Astrocyte (in vitro differentiated cells and primary cell): Measurements from ENCODE around the gene ZNF503. TPM values are rescaled to one million over a fixed set of nuclear protein-coding genes. Genes with fewer than 3 reads are reported as not detected.

ENCODE experiments used
- DNase-seq: peaks from one replicate; pipeline ENCODE4 v3.0.0-alpha.2; 2010; ENCODE audit warnings: low read depth
- FAIRE-seq: peaks from 2 replicates; lab custom pipeline; 2011; peaks lifted over from hg19 to GRCh38; lab: Jason Lieb, UNC
- H2AFZ ChIP-seq: 2 replicates; pipeline ENCODE4 v1.6.0; 2012; ENCODE audit warnings: low read depth, low read length, inconsistent platforms
- H3K27ac ChIP-seq: 2 replicates; pipeline ENCODE4 v1.5.1; 2011; ENCODE audit warnings: low read depth, low read length, inconsistent platforms
- H3K27me3 ChIP-seq: 2 replicates; pipeline ENCODE4 v1.6.0; 2011; ENCODE audit warnings: low read length, inconsistent platforms; ENCODE audit not compliant: insufficient read depth
- H3K36me3 ChIP-seq: 2 replicates; pipeline ENCODE4 v1.5.1; 2011; ENCODE audit warnings: low read length, inconsistent platforms; ENCODE audit not compliant: insufficient read depth
- H3K4me1 ChIP-seq: 2 replicates; pipeline ENCODE4 v1.5.1; 2011; ENCODE audit warnings: low read length, inconsistent platforms; ENCODE audit not compliant: insufficient read depth
- H3K4me2 ChIP-seq: 2 replicates; pipeline ENCODE4 v1.6.0; 2012; ENCODE audit warnings: low read length, inconsistent platforms
- H3K4me3 ChIP-seq: 2 replicates; pipeline ENCODE4 v1.5.1; 2011; ENCODE audit warnings: low read depth, mild to moderate bottlenecking, low read length, inconsistent platforms; ENCODE audit not compliant: insufficient read depth
- H3K79me2 ChIP-seq: 2 replicates; pipeline ENCODE4 v1.6.0; 2012; ENCODE audit warnings: mild to moderate bottlenecking, low read length, inconsistent platforms; ENCODE audit not compliant: insufficient read depth
- H3K9ac ChIP-seq: 2 replicates; pipeline ENCODE4 v1.6.0; 2012; ENCODE audit warnings: mild to moderate bottlenecking, low read length, inconsistent platforms
- H3K9me3 ChIP-seq: 2 replicates; pipeline ENCODE4 v1.5.1; 2012; ENCODE audit warnings: low read depth, mild to moderate bottlenecking, low read length, inconsistent platforms; ENCODE audit not compliant: insufficient read depth
- H4K20me1 ChIP-seq: 2 replicates; pipeline ENCODE4 v1.6.0; 2012; ENCODE audit warnings: low read length, inconsistent platforms; ENCODE audit not compliant: insufficient read depth
- H3K27ac Mint-ChIP-seq: one replicate; pipeline ENCODE4 v1.8.0; 2021; ENCODE audit warnings: mild to moderate bottlenecking, mixed read lengths; ENCODE audit not compliant: unreplicated experiment
- H3K27me3 Mint-ChIP-seq: one replicate; pipeline ENCODE4 v1.8.0; 2021; ENCODE audit warnings: low read depth, mixed read lengths; ENCODE audit not compliant: unreplicated experiment
- H3K36me3 Mint-ChIP-seq: one replicate; pipeline ENCODE4 v1.8.0; 2021; ENCODE audit warnings: low read depth, mixed read lengths; ENCODE audit not compliant: unreplicated experiment
- H3K4me1 Mint-ChIP-seq: one replicate; pipeline ENCODE4 v1.8.0; 2021; ENCODE audit warnings: low read depth, mixed read lengths; ENCODE audit not compliant: unreplicated experiment
- H3K4me3 Mint-ChIP-seq: one replicate; pipeline ENCODE4 v1.8.0; 2021; ENCODE audit warnings: mild to moderate bottlenecking, moderate library complexity, mixed read lengths; ENCODE audit not compliant: unreplicated experiment
- H3K9me3 Mint-ChIP-seq: one replicate; pipeline ENCODE4 v1.8.0; 2021; ENCODE audit warnings: mild to moderate bottlenecking, mixed read lengths; ENCODE audit not compliant: unreplicated experiment
- CTCF ChIP-seq: IDR thresholded peaks from 2 replicates; pipeline ENCODE4 v1.5.1; 2011; ENCODE audit warnings: low read depth, mild to moderate bottlenecking, inconsistent platforms, low read length, moderate library complexity; ENCODE audit not compliant: insufficient read depth
- EZH2 ChIP-seq: IDR thresholded peaks from 2 replicates; pipeline ENCODE4 v1.6.1; 2012; ENCODE audit warnings: mild to moderate bottlenecking, low read length, inconsistent platforms; ENCODE audit not compliant: insufficient read depth
- total RNA-seq: library from RNA; stranded (reverse); gene quantifications from 2 replicates; pipeline ENCODE4 v1.2.1, GENCODE V29; 2021

ZNF503 gene
- total RNA-seq, 1 donor from 2014 or later: 11.9 TPM

- FAIRE-seq: no peak
- no peak overlapping the region for H3K9ac ChIP-seq
- peaks cover 36% of the 10 kb centered on the region for H3K27me3 Mint-ChIP-seq
- no peak overlapping the region for H3K4me3 Mint-ChIP-seq
- no peaks in the 10 kb centered on the region for H3K4me1 ChIP-seq
- no peaks in the 10 kb centered on the region for H3K36me3 ChIP-seq
- no peak overlapping the region for H2AFZ ChIP-seq
- no peak overlapping the region for H3K4me3 ChIP-seq
- no peaks in the 10 kb centered on the region for H4K20me1 ChIP-seq
- no peak overlapping the region for H3K27ac ChIP-seq
- H3K4me1 Mint-ChIP-seq: no peaks in the 10 kb centered on the region
- no peak overlapping the region for H3K4me2 ChIP-seq
- TF ChIP-seq CTCF (no peak), EZH2 (no peak)
- H3K79me2 ChIP-seq: no peaks in the 10 kb centered on the region
- no peaks in the 10 kb centered on the region for H3K9me3 ChIP-seq
- peaks cover 11% of the 10 kb centered on the region for H3K9me3 Mint-ChIP-seq
- DNase-seq: no peak
- no peaks in the 10 kb centered on the region for H3K36me3 Mint-ChIP-seq
- H3K27ac Mint-ChIP-seq: no peak overlapping the region
- peaks cover 17% of the 10 kb centered on the region for H3K27me3 ChIP-seq
Measured at GRCh38 chr10:75439811-75440210, 38.2 kb upstream of the ZNF503 start.

- no peak overlapping the region for H3K27ac Mint-ChIP-seq
- no peak for TF ChIP-seq CTCF
- TF ChIP-seq EZH2: no peak
- Histone ChIP-seq H4K20me1 (no peaks in the 10 kb centered on the region), H3K4me3 (no peak overlapping the region), H3K27me3 (peaks cover 22% of the 10 kb centered on the region), H3K9me3 (no peaks in the 10 kb centered on the region), H3K36me3 (no peaks in the 10 kb centered on the region), H3K4me1 (no peaks in the 10 kb centered on the region), H3K4me2 (no peak overlapping the region), H3K9ac (no peak overlapping the region), H2AFZ (no peak overlapping the region), H3K27ac (no peak overlapping the region), H3K79me2 (no peaks in the 10 kb centered on the region)
- DNase-seq: no peak
- H3K4me1 Mint-ChIP-seq: no peaks in the 10 kb centered on the region
- H3K36me3 Mint-ChIP-seq: no peaks in the 10 kb centered on the region
- peaks cover 48% of the 10 kb centered on the region for H3K27me3 Mint-ChIP-seq
- H3K9me3 Mint-ChIP-seq: peaks cover 4% of the 10 kb centered on the region
- no peak overlapping the region for H3K4me3 Mint-ChIP-seq
- FAIRE-seq: no peak
Measured at GRCh38 chr10:75438275-75438674, 36.7 kb upstream of the ZNF503 start.

- Histone ChIP-seq H3K36me3 (no peaks in the 10 kb centered on the region), H3K4me3 (no peak overlapping the region), H3K27ac (no peak overlapping the region), H3K27me3 (peaks cover 27% of the 10 kb centered on the region), H3K9ac (no peak overlapping the region), H2AFZ (no peak overlapping the region), H3K4me2 (no peak overlapping the region), H3K79me2 (no peaks in the 10 kb centered on the region), H3K9me3 (no peaks in the 10 kb centered on the region), H3K4me1 (no peaks in the 10 kb centered on the region), H4K20me1 (no peaks in the 10 kb centered on the region)
- Mint-ChIP-seq H3K4me1 (no peaks in the 10 kb centered on the region), H3K27ac (no peak overlapping the region), H3K27me3 (peaks cover 54% of the 10 kb centered on the region), H3K36me3 (no peaks in the 10 kb centered on the region), H3K9me3 (peaks cover 4% of the 10 kb centered on the region), H3K4me3 (no peak overlapping the region)
- FAIRE-seq (no peak), DNase-seq (no peak)
- TF ChIP-seq CTCF: no peak
Measured at GRCh38 chr10:75437693-75438092, 36.1 kb upstream of the ZNF503 start.
